SK-N-DZ (cell line): Measurements from ENCODE around the gene FSD1. TPM values are rescaled to one million over a fixed set of nuclear protein-coding genes. Genes with fewer than 3 reads are reported as not detected.
"Not testable (repeated sequence)": the region's sequence is repeated elsewhere in the genome, so short reads cannot be mapped to it uniquely, and the experiment has no call there.

Experiments
- DNase-seq: peaks from one replicate; pipeline ENCODE4 v3.0.0-alpha.2; 2015; ENCODE audit warnings: low spot score
- polyA plus RNA-seq, 2 experiments: library from polyadenylated mRNA; depleted of rRNA; stranded (reverse); fragments of >200 nt; gene quantifications; 2 replicates each; pipeline ENCODE4 v1.2.3, GENCODE V29; 2014

Gene FSD1
- 127 and 150 TPM in 2 replicates for polyA plus RNA-seq (2014; cell fraction: cytosol; rRNA removed)
- polyA plus RNA-seq (2014; cell fraction: nucleus; rRNA removed): 340 and 346 TPM in 2 replicates

GRCh38 chr19:4304538-4305256 is at the start of gene FSD1:
TSS of gene FSD1 (plus strand) at chr19:4304598. CDS start at chr19:4304747, 149 bp downstream.
- peak; percentile 74 for DNase-seq

- no peak for DNase-seq
These were observed 47.8 kb upstream of the FSD1 start for GRCh38 chr19:4256563-4256962.

GRCh38 chr19:4257025-4257424 is 47.4 kb upstream of the FSD1 start:
- no peak for DNase-seq

GRCh38 chr19:4258181-4258580 is 46.2 kb upstream of the FSD1 start:
- DNase-seq: no peak

GRCh38 chr19:4260613-4261191 is 43.7 kb upstream of the FSD1 start:
- DNase-seq: no peak

GRCh38 chr19:4264812-4265211 is 39.6 kb upstream of the FSD1 start:
- no peak for DNase-seq

GRCh38 chr19:4266253-4267000 is 38.0 kb upstream of the FSD1 start:
- no peak for DNase-seq

- DNase-seq: peak; percentile 65
These were observed 37.1 kb upstream of the FSD1 start for GRCh38 chr19:4267101-4267900.

- no peak for DNase-seq
These were observed 36.2 kb upstream of the FSD1 start for GRCh38 chr19:4267901-4268815.

GRCh38 chr19:4268816-4269430 is 35.5 kb upstream of the FSD1 start:
- no peak for DNase-seq

- DNase-seq: no peak
These were observed 31.5 kb upstream of the FSD1 start for GRCh38 chr19:4272894-4273293.

GRCh38 chr19:4274321-4274686 is 30.1 kb upstream of the FSD1 start:
- not testable (repeated sequence) for DNase-seq

- peak; percentile 87 for DNase-seq
These were observed 27.2 kb upstream of the FSD1 start for GRCh38 chr19:4277191-4277696.

- peak; percentile 76 for DNase-seq
These were observed 26.4 kb upstream of the FSD1 start for GRCh38 chr19:4278010-4278409.

GRCh38 chr19:4278419-4279266 is 25.8 kb upstream of the FSD1 start, which contains the start of gene SHD:
TSS of gene SHD (plus strand) at chr19:4279266. CDS start at chr19:4280064, 798 bp downstream.
- DNase-seq: peak; percentile 94

GRCh38 chr19:4279267-4279529 is 25.2 kb upstream of the FSD1 start:
- no peak for DNase-seq

- no peak for DNase-seq
These were observed 24.6 kb upstream of the FSD1 start for GRCh38 chr19:4279530-4280422.
